ENCODE data around the gene COPS8. TPM values are rescaled to one million over a fixed set of nuclear protein-coding genes. Genes with fewer than 3 reads are reported as not detected.

Gene COPS8
- total and polyA plus RNA-seq, 2 of the 4 experiments (the other 2 are of a cell fraction), result 47.0 to 64.9 TPM

- Histone ChIP-seq H4K20me1 (ENCODE audit: insufficient read depth, low read length) (no peaks in the 10 kb centered on the region), H3K14ac (replicated peaks; ENCODE audit: low read depth, low read length) (no peak overlapping the region), H3K18ac (ENCODE audit: low read depth, low read length) (no peak overlapping the region), H3K4me2 (ENCODE audit: low read depth, low read length) (no peak overlapping the region), H3K9ac (ENCODE audit: low read depth, low read length) (no peak overlapping the region), H3K56ac (ENCODE audit: extremely low read depth, insufficient read depth, low read length) (no peak overlapping the region), H3K4me3 (ENCODE audit: insufficient read depth, low read depth, low read length) (no peak overlapping the region), H4K5ac (ENCODE audit: low read depth, low read length) (no peak overlapping the region), H3K36me3 (ENCODE audit: control insufficient read depth, insufficient read depth, low read length) (no peaks in the 10 kb centered on the region), H2BK20ac (ENCODE audit: low read depth, low read length) (no peak overlapping the region), H3K9me3 (ENCODE audit: control insufficient read depth, insufficient read depth, low read length) (no peaks in the 10 kb centered on the region; the same call in 1 of the 2 replicates), H2AFZ (replicated peaks; ENCODE audit: low read length, poor library complexity) (no peak overlapping the region), H3K23ac (ENCODE audit: low read depth, low read length) (no peak overlapping the region), H2BK5ac (ENCODE audit: low read depth, low read length, poor library complexity, severe bottlenecking) (no peak overlapping the region), H3K79me1 (ENCODE audit: low read depth in 1 of 2, low read length in 2 of 2) (peaks cover 0 to 25% of the 10 kb centered on the region in 2 experiments; a peak in 3 of 4 replicates), H3K27me3 (ENCODE audit: control insufficient read depth, insufficient read depth, low read length) (no peaks in the 10 kb centered on the region), H2BK120ac (ENCODE audit: low read depth, low read length) (no peak overlapping the region), H3K9me1 (ENCODE audit: insufficient read depth, low read length) (peaks cover 29% of the 10 kb centered on the region), H3K27ac (ENCODE audit: insufficient read depth, low read length) (no peak overlapping the region), H2BK15ac (ENCODE audit: low read depth, low read length) (0 out of 3 replicates have a peak overlapping the region, but pooled peaks have one; percentile 3), H2AK9ac (replicated peaks; ENCODE audit: low read depth, low read length, poor library complexity) (no peak overlapping the region), H3K4me1 (ENCODE audit: control insufficient read depth, insufficient read depth, low read length) (peaks cover 14% of the 10 kb centered on the region), H2AK5ac (ENCODE audit: low read depth, low read length) (peak overlapping the region; percentile 36; the same call in 1 of the 2 replicates), H4K91ac (ENCODE audit: insufficient read depth, low read depth, low read length) (no peak overlapping the region), H4K8ac (ENCODE audit: low read depth in 2 of 2, low read length in 2 of 2) (no peak overlapping the region; a peak in 1 of 4 replicates), H3K4ac (ENCODE audit: low read depth, low read length) (no peak overlapping the region)
- ATAC-seq (ENCODE audit: low read depth), result no peak
- intact Hi-C loops (cut with micrococcal nuclease) (no loop called here), dilution Hi-C loops (cut with HindIII; ENCODE audit: low sequenced_read_pairs, unreplicated experiment) (no loop called here), in situ Hi-C loops (cut with MboI; ENCODE audit: low sequenced_read_pairs) (no loop called here)
- BruUV-seq (replicated peaks), result no TSS peak
- DNase-seq, result no peak
- POLR2A ChIA-PET (ENCODE audit: unreplicated experiment), result no interaction called here
- TF ChIP-seq CTCF (conservative IDR thresholded peaks at IDR 0.05; ENCODE audit: low read depth, low read length), result 0 out of 2 replicates have a peak, but pooled peaks have one; percentile 10
- TF ChIP-seq MAZ (IDR thresholded peaks at IDR 0.05; ENCODE audit: borderline replicate concordance, low read depth, low read length), result no peak
- CTCF ChIA-PET, result interaction anchor here (0.6 to 1.6 kb wide), 3 partner anchors 11 to 318 kb away, joined by 3 read pairs; no protein-coding TSS in a partner anchor
- 82% methylated on average over 3 of the region's 5 CpGs; no CpG with 5 or more reads in 1 of the 2 experiments for WGBS, 2 experiments (ENCODE audit: extremely low coverage in 2 of 2, insufficient read length in 1 of 2)
Measured at GRCh38 chr2:237132799-237133198, 47.1 kb downstream of the COPS8 start.
